NCI-H2081 (cell line): ENCODE measurements around the gene ZNF185.

Experiments used
- DNase-seq, 2 experiments: peaks; one replicate each; lab custom pipeline; 2025; lab: John Stamatoyannopoulos, UW

Gene ZNF185

DNA sequence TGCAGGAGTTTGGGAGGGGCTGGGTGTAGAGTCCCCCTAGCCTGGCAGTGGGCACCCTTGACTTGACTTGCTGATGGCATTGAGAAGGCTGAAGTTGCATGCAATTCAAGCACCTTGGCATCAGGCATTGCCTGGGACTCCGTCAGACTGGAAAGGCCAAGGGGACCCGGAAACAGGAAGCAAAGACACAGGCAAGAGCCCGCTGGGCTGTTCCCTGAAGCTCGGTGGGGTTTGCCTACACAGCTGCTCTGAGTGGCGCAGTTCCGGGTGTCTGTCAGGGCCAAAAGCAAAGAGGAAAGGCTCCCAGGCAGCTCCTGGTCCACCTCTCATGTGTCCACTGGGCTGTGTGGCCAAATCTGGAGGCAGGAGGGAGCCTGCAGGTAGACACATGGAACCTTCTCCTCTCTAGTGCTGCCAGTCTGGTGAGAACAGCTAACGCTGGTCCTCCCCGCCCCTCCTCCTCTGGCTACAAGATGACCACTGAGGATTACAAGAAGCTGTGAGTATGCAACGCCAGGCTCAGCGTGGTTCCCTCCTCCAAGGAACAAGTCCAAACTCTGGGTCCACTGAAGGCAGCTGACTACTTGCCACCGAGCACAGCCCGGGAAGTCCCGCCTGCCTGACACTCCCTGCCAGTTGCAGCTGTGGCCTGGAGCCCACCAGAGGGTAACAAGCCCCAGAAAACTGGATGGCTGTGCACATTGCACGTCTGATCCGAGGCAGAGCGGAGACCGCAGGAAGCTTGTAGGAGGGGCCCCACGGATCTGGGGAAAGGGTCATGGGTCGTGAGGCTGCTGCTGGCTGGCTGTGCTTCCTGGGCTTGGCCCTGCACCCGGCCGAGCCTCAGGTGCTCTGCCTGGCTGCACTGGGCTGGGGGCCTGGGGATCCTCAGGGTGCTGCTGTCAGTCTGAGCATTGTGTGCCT is 20.1 kb downstream of the ZNF185 start:
- DNase-seq = no peak

DNA sequence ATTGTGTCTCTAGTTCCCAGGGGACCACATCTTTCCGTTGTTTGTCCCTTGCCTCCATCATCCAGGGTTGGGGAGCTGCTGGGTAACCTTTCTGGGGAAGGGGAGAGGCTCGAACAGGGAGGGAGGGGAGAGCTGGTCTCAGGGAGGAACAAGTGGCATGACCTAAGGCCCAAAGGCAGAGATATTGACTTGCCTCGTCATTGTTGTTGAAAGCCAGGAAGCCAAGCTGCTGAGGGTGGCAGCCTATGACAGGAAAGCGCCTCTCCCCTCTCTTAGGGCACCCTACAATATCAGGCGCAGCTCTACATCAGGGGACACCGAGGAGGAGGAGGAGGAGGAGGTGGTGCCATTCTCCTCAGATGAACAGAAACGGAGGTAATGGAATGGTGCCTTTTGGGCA is 20.8 kb downstream of the ZNF185 start:
- DNase-seq = no peak

DNA sequence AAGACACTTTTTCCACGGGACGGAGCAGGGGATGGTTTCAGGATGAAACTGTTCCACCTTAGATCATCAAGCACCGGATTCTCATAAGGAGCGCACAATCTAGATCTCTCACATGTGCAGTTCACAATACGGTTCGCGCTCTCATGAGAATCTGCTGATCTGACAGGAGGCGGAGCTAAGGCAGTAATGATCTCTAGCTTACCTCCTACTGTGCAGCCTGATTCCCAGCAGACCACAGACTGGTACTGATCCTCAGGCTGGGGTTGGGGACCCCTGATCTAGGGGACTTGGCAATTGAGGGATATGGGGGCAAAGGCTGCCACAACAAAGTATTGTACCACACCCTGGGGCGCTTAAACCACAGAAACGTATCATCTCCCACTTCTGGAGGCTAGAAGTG is 25.7 kb downstream of the ZNF185 start:
- DNase-seq = no peak

DNA sequence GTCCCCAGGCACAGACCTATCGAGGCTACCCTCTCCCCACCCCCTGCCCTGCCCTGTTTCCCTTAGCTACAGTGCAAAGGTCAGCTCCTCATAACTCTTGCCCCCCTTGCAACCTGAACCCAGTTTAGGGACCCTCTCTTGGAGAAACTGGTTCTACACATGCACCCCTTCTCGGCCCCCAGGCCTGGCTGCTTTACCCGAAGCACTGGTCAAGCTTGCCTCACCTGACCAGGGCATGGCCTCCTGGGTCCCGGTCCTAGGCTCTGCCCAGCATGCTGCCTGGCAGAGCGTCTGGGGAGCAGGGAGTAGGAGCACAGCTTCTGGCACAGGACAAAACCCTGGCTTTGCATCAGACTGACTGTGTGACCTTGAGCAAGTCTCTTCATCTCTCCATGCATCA is 28.0 kb downstream of the ZNF185 start:
- no peak for DNase-seq

DNA sequence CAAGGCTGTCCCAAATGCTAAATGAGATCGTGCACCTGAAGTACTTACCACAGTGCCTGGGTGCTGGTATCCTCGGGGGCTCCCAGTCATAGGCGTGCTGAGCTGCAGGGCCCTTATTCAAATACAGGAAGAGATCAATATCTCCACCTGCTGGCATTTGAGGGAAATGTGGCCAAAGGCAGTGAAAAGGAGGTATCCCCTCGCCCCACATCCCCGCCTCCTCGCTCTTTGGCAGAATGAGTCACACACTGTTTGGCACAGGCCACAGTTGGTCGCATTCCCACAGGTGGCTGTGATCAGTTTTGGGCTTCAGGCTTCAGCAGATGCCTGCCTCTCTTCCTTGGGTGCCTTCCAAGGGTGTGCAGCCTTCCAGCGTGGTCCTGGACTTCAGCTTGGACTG is 28.4 kb downstream of the ZNF185 start:
- peak; percentile 34 to 44 for DNase-seq

DNA sequence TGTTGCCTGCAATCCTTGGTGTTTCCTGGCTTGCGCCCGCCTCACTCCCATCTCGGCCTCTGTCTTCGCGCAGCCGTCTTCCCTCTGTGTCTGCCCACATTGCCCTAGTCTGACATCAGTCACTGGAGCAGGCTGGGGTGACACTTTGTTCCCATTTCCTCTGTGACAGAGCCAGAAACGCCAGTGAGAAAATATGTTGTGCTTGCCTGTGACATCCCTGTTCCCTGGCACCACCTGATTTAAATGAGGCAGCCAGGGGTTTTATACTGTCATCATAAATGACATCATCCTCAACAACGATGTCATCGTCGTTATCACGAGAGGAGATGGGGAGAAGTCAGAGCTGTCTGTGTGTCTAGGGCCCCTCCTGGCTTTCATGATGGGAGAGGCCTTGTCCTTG is 29.1 kb downstream of the ZNF185 start:
- no peak for DNase-seq

DNA sequence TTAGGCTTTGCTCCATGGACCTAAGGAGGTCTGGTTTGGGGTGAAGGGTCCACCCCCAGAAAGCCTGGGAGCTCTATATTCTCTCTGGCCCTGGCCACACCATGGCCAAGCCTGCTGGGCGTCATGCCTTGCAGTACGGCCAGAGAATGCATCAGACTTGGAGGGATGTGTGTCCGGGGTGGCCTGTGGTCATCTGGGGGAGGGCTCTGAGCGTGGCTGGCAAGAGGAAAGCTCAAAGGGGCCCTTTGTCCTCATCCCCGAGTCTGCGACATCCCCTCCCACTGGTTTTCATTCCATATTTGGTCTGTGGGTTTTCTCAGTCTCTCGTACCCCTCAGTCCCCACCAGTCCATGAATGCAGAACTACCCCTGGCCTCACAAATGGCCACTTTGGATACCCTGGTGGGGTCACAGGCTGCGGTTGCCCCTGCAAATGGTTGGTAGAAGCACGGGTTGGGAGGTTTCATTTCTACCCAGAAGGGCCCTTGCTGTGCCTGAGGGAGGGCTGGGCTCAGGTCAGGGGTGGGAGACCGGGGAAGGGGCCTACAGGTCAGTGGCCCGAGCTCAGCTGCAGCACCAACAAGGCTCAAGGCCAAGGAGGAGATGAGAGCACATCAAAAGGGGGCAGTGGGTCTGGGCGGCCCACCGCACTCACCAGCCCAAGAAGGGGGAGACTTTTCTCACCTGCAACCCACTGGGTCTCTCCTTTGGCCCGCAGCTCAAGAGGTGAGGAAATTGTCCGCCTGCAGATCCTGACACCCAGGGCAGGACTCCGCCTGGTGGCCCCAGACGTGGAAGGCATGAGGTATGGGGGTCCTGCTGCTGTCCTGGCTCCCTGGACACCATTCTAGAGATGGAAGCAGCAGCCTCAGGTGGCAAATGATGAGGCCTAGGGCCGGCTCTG is 30.2 kb downstream of the ZNF185 start:
- no peak for DNase-seq

DNA sequence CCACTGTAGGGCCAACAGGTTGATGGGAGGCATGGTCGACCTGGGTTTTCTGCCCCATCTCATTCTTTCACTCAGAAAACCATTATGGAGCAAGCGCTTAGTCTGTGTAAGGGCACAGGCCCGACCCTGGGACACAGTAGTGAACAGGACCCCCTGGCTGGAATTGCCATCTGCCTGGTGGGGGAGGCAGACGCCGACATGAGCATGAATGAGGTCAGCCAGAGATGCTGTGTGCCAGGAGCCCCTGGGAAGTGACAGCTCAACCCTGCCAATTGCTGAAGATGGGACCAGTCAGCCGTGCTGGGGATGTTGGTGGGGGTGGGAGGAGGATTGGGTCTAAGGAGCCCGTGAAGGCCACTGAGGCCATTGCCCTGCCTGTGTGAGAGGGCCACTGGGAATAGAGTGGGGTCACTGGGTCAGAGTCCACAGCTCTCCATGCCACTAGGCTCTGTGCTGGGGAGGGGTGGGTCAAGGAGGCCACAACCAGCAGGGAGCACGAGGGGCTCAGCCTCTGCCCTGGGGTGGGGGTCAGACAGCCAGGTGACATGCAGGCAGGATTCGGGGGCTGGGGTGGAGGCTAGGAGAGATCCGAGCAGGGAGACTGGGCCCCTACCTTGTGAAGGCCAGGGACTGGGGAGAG is 31.0 kb downstream of the ZNF185 start:
- DNase-seq = no peak

DNA sequence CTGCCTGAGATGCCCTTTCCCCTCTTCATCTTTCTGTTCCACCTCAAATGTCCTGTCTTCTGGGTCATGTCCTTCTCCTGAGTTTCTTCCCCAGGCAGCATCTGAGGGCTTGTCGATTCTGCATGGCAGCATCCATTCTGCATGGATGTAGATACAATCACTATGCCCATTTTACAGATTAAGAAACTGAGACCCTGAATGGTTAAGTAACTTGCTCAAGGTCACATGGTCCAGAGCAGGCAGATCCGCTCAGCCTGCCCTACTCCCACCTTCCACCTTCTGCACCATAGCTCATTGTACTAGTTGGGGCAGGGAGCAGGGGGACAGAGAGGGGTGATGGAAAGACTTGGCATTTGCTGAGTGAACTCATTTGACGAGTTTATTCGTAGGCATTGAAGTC is 32.0 kb downstream of the ZNF185 start:
- DNase-seq = no peak

DNA sequence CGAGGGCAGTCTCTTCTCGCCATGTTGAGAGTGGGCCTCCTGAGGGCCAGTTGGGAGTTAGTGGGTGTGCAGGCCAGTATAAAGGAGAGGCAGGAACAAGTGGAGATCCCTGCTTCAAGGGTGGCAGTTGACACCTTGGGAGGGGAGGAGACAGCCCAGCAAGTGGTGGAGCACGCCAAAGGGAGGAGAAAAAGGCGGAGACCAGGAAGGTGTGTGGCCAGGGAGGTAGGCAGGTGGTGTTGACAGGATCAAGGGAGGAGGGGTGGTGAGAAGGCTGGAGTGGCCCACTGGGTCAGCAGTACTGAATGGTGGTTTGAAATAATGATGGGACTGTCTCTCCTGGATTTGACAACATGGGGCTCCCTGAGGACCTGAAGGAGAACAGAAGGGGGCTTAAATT is 32.6 kb downstream of the ZNF185 start:
- no peak for DNase-seq

DNA sequence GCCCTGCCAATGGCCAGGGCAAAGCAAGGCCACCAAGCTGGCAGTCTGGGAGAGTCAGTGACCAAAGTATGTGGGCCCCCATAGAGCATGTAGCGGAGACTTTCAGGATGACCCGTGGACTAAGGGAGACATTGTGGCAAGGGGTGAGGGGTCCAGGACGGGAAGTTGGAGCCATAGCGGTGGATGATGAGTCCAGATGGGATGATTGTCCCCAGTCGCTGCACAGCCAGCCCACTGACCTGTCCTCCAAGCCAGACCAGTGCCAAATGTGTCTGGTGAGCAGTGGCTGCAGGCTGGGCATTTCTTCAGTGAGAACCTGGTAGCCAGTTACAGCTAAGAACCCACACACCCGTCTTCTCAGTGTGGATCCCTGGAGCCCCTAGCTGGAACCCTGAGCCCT is 34.3 kb downstream of the ZNF185 start:
- no peak for DNase-seq

DNA sequence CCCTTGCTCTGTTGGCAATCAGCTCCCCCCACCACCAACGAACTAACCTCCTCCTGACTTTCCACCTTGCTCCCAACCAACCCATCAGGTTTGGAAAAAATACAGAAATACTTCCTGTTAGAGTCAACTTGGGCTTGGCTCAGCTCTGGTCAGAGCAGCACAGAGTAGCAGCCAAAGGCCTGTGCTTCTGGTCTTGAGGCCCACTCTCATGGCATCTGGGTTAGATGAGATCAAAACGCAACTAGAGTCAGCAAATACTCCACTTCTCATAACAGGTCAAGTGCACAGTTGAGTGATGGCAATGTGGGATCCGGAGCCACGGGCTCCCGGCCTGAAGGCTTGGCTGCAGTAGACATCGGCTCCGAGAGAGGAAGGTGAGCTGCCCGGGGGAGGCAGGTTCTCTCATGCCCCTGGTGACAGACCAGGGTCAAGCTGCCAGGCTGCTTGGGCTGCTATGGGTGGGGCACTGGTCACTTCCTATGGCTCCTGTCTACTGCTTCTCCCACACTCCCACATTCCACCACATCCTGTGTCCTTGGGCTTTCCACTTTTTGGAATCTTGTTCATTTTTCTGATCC is 34.8 kb downstream of the ZNF185 start:
- DNase-seq = no peak

DNA sequence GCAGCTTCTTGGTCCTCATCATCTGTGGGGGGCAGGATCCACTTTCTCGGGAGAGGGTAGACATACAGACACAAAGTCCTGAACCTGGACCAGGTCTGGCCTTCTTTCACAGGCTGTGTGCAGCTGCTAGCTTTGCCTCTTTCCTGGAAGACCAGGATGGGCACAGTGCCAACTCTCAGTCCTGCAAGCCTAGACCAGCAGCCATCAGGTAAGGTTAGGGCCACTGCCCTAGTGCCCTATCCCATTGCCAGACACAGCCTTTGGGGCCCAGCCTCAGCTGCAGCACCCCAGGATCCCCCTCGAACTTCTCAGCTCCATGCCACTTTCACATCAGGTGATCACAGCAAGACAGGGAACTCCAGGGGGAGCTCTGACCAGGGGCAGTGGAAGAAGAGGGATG is 38.4 kb downstream of the ZNF185 start:
- DNase-seq = no peak

DNA sequence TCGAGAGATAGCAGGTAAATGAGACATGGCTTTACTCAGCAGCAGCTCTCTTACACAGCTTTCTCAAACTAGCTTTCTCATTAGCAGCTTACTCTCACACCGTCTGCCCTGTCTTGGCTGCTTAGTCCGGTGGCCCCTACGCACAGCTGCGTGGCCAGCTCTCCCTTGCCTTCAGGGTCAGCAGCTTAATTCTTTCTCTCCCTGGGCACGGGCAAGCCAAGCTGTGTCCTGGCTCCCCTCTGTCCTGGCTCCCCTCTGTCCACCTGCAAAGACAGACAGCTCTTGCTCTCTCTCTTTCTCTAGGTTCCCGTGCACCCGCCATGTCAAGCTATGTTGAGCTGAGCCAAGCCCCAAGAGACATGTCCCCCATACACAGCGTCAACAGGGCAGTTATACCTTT is 39.4 kb downstream of the ZNF185 start:
- DNase-seq = no peak

DNA sequence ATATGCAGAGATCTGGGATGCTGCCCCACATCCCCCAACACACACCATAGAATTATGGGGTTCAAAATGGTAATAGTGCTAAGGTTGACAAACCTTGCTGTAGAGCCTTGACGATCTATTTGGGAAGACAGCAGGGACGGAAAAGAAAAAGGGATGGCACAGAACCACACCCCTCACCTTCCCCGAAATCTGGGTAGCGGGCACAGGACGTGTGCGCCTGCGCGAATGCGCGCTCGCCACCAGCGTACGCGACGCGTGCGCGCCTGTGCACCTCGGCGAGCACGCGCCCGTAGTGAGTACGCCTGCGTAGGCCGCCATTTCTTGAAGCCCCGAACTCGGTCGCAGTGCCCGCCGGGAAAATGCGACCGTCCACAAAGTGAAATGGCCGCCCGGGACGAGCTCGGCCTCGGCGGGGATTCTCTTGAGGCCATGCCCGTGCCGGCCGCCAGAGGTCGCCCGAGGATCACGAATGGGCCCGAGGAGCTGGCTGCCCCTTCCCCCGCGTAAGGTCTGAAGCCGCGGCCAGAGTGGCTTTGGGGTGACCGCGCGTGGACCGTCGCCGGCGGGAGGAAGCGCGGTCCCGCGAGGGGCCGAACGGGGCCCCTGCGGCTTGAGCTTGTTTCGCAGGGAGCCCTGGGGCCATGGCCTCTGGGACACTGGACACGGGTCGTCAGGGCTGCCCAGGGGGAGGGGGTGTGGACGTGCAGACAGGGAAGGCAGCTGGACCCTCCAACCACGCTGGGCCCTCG is 43.6 kb downstream of the ZNF185 start:
- peak; percentile 85 to 88 for DNase-seq

DNA sequence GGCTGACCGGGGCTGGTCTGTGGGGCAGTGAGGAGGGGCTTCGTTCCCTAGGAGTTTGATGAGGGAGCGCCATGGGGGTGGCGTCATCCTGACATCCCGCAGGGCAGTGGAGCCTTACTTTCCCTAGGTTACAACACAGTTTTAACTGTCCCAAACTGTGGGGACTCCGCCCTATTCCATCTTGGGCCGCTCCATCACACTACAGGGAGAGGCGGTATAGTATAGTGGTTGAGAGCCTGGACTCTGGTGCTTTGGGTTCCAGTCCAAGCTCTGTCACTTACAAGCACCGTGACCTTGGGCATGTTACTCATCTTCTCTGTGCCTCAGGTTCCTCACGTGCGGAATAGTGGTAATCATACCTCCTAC is 44.2 kb downstream of the ZNF185 start:
- DNase-seq = no peak

DNA sequence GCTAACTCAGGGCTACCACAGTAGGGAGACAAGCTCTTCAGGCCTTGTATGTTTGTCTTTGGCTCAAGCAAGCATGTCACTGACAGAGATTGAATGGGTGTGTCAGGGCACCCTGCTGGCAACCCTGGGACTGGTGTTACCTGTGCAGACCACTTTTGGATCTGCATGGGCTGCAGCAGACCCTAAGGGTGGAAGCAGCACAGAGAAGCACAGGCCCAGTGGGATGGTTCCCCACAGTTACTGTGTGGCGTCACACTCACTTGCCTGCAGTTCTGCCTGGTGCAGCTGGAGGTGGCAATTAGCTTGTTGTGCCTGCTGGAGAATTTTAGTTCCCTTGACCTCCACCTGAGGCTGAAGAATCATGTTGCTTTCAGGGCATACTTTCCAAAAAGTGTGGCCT is 46.0 kb downstream of the ZNF185 start:
- DNase-seq = no peak

DNA sequence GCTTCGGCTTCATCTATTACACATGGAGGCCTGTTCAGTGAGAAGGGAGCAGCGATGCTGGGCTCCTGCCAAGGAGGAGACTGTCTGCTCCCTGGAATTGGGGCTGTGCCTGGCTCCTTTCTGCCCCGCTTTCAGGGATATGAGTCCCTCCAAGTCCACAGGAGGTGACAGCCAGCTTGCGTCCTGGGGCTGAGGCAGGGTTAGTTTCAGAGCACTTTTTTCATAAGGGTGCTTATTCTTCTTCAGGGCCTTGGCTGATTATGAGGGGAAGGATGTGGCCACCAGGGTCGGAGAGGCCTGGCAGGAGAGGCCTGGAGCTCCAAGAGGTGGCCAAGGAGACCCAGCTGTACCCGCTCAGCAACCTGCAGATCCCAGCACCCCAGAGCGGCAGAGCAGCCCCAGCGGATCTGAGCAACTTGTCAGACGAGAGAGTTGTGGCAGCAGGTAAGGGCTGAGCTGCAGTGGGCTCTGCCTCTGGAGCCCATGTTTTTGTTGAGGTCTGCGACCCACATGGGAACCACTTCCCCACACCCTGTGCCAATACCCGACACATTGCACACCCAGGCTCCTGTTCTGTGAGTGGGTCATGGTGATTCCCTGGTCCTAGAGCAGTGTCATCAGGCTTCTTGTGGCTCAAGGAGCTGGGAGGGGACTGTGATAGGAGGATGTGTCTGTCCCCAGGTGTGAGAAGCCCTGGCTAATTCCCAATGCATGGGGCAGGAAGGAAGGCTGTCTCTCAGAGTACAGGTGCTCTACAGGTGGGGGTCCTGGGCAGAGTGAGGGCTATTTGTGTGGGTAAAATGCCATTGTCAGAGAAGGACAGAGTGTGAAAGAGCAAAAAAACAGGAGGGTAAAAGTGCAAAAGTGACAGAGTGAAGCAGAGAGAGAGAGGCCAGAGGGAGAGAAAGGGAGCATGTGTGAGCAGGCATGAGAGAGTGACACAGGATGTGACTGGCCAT is 47.4 kb downstream of the ZNF185 start:
- no peak for DNase-seq

DNA sequence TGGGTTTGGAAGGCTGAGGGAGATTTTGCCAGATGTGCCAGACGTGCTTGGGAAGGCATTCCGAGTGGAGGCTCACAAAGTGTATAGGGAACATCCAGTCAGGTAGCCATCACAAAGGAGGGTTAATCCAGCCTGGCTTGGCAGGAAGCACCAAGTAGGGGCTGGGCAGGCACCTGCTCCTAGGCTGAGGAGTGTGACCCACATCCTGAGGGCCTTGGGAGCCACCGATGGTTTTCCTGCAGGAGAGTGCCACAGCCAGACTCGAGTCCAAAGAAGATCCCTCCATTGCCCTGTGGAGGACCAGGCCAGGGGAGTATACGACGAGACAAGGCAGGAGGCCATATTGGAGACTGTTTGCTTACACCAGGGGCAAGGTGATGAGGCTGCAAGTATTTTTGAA is 48.8 kb downstream of the ZNF185 start:
- DNase-seq = no peak
